HepG2 (cell line): ENCODE results near the gene DPM2. TPM values are rescaled to one million over a fixed set of nuclear protein-coding genes. Genes with fewer than 3 reads are reported as not detected.

ENCODE experiments used
- FOXP4 ChIP-seq: sonication (generic); formaldehyde crosslinking; IDR thresholded peaks from 2 replicates; pipeline ENCODE4 v1.4.0; 2020; ENCODE audit warnings: missing genetic modification reagents
- MAZ ChIP-seq, 2 experiments: sonication (generic) in 1 of 2; formaldehyde crosslinking in 1 of 2; IDR thresholded peaks; 2 replicates each; pipeline versions ENCODE4 v1.5.0 to v1.6.1; 2012 to 2020; ENCODE audit warnings: low read depth in 2 of 2, mild to moderate bottlenecking in 2 of 2, borderline replicate concordance in 1 of 2, improper control_type of control experiment in 1 of 2, low read length in 1 of 2, missing genetic modification reagents in 1 of 2, moderate library complexity in 1 of 2
- NFYC ChIP-seq: IDR thresholded peaks from 2 replicates; pipeline ENCODE4 v1.6.1; 2016; ENCODE audit warnings: missing genetic modification reagents, missing compliant biosample characterization
- NR0B2 ChIP-seq: sonication (generic); formaldehyde crosslinking; IDR thresholded peaks from 2 replicates; pipeline ENCODE4 v1.4.0; 2020; ENCODE audit warnings: mild to moderate bottlenecking, missing genetic modification reagents
- NR2F1 ChIP-seq, 2 experiments: fragments of 450-650 bp in 1 of 2; formaldehyde crosslinking in 1 of 2; IDR thresholded peaks; 2 replicates each; pipeline versions ENCODE4 v1.5.0 to v1.6.1; 2016 to 2020; ENCODE audit warnings: mild to moderate bottlenecking in 1 of 2, missing compliant biosample characterization in 1 of 2, missing genetic modification reagents in 1 of 2, moderate library complexity in 1 of 2
- PRDM15 ChIP-seq: sonication (generic); formaldehyde crosslinking; IDR thresholded peaks from 2 replicates; pipeline ENCODE4 v1.4.0; 2020; ENCODE audit warnings: missing genetic modification reagents
- SMAD1 ChIP-seq: sonication (generic); formaldehyde crosslinking; IDR thresholded peaks from 2 replicates; pipeline ENCODE4 v1.4.0; 2020; ENCODE audit warnings: missing genetic modification reagents, low read depth, mild to moderate bottlenecking, borderline replicate concordance
- TEAD3 ChIP-seq: optimal IDR thresholded peaks from 2 replicates; pipeline ENCODE3; 2016; ENCODE audit warnings: borderline replicate concordance
- ZHX2 ChIP-seq, 2 experiments: sonication (generic) in 1 of 2; formaldehyde crosslinking in 1 of 2; IDR thresholded peaks; 2 replicates each; pipeline versions ENCODE4 v1.6.1 to v1.9.0; 2014 to 2022; ENCODE audit warnings: antibody characterized with exemption in 1 of 2, borderline replicate concordance in 1 of 2, inconsistent platforms in 1 of 2, low read depth in 1 of 2, missing genetic modification reagents in 1 of 2
- ZNF143 ChIP-seq: sonication (generic); formaldehyde crosslinking; IDR thresholded peaks from 2 replicates; pipeline ENCODE4 v1.4.0; 2020; ENCODE audit warnings: missing genetic modification reagents
- ZNF234 ChIP-seq: sonication (generic); formaldehyde crosslinking; conservative IDR thresholded peaks from 2 replicates; pipeline ENCODE4 v1.5.1; 2020; ENCODE audit warnings: mild to moderate bottlenecking, missing genetic modification reagents
- polyA plus RNA-seq, 8 experiments: library from polyadenylated mRNA; depleted of rRNA in 3 of 8; stranded (reverse) in 7 of 8; unstranded in 1 of 8; fragments of >200 nt; fragmentation: Illumina TruSeq in 4 of 8; extraction: Trizol in 4 of 8; gene quantifications; 2 replicates each; pipeline versions ENCODE4 v1.2.1 to v1.2.3, GENCODE V29; 2011 to 2016; ENCODE audit warnings: low read depth in 4 of 8, missing spikeins in 1 of 8, mixed read lengths in 1 of 8; ENCODE audit not compliant: insufficient read depth in 1 of 8
- total RNA-seq, 5 experiments: library from RNA; depleted of rRNA; stranded (reverse); fragments of >200 nt; fragmentation: Illumina TruSeq; extraction: Trizol; gene quantifications; 2 replicates each; pipeline ENCODE4 v1.2.3, GENCODE V29; 2016; ENCODE audit warnings: low read depth in 1 of 5

The DPM2 gene
- total and polyA plus RNA-seq, 2 of the 13 experiments (the other 11 are each of a cell fraction or from before 2014, with no cell fraction given) = 24.8 to 35.3 TPM

- no peak for TF ChIP-seq ZHX2 (IDR thresholded peaks at IDR 0.05; ENCODE audit: low read depth)
- no peak for TF ChIP-seq ZHX2 (CRISPR knock-in tag; IDR thresholded peaks at IDR 0.05; ENCODE audit: borderline replicate concordance)
- peak; percentile 29 for TF ChIP-seq TEAD3 (CRISPR knock-in tag)
- peak; percentile 31; the same call in 1 of the 2 replicates for TF ChIP-seq PRDM15
- TF ChIP-seq NFYC (CRISPR knock-in tag) = no peak
- peak; percentile 34 to 55 for TF ChIP-seq NR2F1 (CRISPR knock-in tag; IDR thresholded peaks at IDR 0.05)
- TF ChIP-seq MAZ (IDR thresholded peaks at IDR 0.05; ENCODE audit: borderline replicate concordance, low read depth, low read length) = peak; percentile 67; the same call in 1 of the 2 replicates
- TF ChIP-seq MAZ (CRISPR knock-in tag; IDR thresholded peaks at IDR 0.05; ENCODE audit: low read depth) = 0 out of 2 replicates have a peak, but pooled peaks have one; percentile 44
- TF ChIP-seq SMAD1 (CRISPR knock-in tag) = no peak; the same call in 1 of the 2 replicates
- TF ChIP-seq ZNF234 (CRISPR knock-in tag) = no peak
- TF ChIP-seq NR0B2 (CRISPR knock-in tag) = no peak
- peak; percentile 70 for TF ChIP-seq FOXP4 (CRISPR knock-in tag)
- 0 out of 2 replicates have a peak, but pooled peaks have one; percentile 7 for TF ChIP-seq ZNF143 (CRISPR knock-in tag)
Measured at GRCh38 chr9:127955294-127956015, 17.8 kb upstream of the DPM2 start (continued).
